Fibroblast of the conjunctiva (primary cell): ENCODE results near the gene LILRA2.
"Not testable (repeated sequence)": the region's sequence is repeated elsewhere in the genome, so short reads cannot be mapped to it uniquely, and the experiment has no call there.

Source experiments
- DNase-seq: peaks from one replicate; pipeline ENCODE4 v3.0.0-alpha.2; 2010; ENCODE audit warnings: low read depth

LILRA2 gene

DNA sequence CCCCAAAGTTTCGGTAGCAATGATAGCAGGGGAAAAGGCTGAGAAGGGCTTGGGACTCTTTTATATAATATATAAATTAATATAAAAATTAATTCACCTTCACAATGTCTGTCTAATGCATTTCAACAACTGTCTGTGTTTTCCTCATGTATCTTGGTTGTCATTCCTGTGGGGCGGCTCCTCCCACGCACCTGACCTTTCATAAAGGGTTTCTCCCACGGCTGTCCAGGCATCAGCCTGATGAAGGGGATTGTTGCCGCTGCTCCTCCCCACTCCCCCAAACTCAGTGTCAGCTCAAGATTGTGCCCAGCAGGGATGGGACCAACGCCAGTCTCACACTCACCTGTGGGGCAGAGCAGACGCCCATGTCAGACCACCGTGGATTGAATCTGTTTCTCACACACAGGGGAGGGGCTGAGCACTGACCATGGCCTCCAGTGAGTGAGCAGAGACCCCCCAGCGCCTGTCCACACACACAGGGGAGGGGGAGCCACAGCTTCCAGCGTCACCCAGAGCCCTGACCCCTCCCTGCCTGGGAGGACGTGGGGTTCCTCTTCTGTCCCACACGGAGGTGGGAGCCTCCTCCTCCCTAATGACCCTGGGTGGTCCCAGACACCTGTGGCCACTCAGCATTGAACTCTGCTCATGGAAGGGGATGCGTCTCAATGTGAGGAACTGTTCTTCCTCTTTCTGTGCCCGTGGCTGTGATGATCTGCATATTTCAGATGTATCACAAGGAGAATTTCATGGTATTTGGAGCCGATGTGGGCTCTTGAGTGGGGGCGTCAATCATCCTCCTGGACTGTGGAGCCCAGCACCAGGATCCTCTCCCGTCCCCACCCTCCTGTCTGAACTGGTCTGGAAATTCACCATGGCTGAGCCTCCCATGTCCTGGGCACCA, 1.6 kb upstream of the LILRA2 start:
- not testable (repeated sequence) for DNase-seq

DNA sequence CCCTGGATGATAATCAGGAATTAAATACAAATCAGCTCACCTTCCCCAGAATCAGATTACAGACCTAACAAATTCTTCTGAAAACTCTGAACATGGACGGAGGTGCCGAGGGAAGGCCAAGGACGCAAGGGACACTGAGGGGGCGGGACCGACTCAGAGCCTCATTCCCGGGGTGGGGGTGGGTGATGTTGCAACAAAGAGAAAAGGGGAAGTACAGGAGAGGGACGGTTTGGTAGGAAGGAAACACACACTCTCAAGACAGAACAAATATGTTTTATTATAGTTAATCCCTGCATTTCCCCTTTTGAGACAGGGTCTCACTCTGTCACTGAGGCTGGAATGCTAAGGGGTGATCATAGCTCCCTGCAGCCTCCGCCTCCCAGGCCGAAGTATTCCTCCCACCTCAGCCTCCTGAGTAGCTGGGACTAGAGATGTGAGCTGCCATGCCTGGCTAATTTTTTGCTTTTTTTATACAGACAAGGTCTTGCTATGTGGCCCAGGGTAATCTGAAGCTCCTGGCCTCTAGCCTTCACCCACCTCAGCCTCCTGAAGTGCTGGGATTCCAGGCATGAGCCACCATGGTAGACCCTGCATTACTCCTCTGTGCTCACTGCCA, 786 bp upstream of the LILRA2 start:
- DNase-seq, result no peak

DNA sequence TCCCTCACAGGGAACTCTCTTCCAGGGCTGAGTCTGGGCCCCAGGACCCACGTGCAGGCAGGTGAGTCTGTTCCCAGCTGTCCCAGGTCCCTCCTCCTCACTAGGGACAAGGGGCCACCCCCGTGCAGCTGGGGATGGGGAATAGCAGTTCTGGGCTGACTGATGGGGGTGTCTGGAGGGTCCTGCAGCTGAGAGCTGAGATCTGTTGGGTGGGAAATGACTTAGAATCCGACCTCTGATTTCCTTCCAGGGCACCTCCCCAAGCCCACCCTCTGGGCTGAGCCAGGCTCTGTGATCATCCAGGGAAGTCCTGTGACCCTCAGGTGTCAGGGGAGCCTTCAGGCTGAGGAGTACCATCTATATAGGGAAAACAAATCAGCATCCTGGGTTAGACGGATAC, 461 bp downstream of the LILRA2 start:
- DNase-seq, result no peak

DNA sequence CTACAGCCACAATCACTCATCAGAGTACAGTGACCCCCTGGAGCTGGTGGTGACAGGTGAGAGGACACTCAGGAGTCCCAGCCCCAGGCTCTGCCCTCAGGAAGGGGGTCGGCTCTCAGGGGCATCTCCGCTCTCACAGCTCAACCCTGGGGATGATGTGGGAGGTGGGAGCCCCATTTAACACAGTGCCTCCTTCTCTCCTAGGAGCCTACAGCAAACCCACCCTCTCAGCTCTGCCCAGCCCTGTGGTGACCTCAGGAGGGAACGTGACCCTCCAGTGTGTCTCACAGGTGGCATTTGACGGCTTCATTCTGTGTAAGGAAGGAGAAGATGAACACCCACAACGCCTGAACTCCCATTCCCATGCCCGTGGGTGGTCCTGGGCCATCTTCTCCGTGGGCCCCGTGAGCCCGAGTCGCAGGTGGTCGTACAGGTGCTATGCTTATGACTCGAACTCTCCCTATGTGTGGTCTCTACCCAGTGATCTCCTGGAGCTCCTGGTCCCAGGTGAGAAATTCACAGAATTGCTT, 1.0 kb downstream of the LILRA2 start:
- no peak for DNase-seq

DNA sequence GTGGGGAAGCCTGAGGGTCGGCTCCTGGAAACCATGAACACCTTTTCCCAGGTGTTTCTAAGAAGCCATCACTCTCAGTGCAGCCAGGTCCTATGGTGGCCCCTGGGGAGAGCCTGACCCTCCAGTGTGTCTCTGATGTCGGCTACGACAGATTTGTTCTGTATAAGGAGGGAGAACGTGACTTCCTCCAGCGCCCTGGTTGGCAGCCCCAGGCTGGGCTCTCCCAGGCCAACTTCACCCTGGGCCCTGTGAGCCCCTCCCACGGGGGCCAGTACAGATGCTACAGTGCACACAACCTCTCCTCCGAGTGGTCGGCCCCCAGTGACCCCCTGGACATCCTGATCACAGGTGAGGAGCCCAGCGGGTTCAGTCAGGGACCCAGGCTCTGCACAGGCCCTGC, 1.6 kb downstream of the LILRA2 start:
- DNase-seq, result not testable (repeated sequence)

DNA sequence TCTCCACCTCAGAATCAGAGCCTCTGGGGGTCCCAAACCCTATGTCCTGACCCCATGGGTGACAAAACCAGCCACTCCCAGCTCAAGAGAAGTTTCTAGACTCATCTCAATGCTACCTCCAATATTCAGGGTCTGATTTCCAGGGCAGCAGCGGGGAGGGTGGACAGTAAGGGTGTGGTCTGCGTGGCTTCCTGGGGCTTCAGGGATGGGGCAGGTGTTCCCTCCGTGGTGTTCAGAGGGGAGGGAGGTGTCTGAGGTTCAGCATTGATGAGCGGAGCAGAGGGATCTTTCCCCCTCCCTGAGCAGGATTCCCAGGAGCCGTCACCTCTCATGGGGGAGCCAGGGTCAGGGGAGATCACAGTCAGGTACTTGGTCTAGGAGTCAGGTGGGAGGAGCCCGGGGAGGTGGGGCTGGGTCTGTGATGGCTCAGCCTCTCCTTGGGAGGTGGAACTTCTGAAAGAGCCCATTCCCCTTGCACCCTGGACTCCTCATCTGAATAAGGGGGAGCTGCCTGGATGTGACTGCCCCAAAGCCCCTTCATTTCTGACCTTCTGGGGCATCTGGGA, 2.9 kb downstream of the LILRA2 start:
- no peak for DNase-seq

DNA sequence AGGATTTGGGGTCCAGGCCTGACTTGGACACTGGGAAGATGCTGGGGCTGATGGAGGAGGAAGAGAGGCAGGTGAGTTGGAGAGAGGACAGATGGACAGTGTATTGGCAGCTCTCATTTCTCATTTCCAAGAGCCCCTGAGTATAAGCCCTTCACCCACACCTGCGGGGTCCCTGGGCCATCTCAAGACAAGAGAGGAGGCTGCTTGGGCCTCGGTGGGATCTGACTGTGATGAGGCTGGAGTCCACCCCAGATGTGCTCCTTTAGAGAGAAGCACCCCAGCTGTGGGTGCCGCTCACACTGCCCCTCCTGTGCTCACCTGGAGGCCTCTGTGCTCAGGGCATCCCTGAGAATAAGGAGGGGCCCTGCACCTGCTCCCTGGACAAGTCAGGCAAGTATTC, 3.7 kb downstream of the LILRA2 start:
- no peak for DNase-seq

DNA sequence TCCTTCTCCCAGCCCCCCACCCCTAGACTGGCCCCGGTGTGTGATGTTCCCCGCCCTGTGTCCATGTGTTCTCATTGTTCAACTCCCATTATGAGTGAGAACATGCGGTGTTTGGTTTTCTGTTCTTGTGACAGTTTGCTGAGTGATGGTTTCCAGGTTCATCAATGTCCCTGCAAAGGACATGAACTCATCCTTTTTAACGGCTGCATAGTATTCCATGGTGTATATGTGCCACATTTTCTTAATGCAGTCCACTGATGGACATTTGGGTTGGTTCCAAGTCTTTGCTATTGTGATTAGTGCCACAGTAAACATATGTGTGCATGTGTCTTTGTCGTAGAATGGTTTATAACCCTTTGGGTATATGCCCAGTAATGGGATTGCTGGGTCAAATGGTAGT, 4.7 kb downstream of the LILRA2 start:
- DNase-seq, result not testable (repeated sequence)

DNA sequence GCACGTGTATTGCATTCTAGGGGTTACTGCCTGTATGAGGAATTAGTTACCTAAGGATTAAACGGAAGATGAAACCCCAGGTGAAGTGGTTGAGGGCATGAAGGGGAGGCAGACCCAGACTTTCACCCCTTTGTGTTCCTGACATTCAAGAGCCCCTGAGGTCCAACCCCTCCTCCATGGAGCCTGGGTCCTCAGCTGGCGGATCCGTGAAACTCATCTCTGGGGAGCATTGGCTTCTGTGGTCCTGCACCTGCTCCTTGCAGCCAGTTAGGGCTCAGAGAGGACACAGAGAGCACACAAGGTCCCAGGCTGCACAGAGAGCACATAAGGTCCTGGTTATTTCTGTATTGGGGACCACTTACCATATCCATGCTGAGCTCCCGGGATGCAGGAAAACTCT, 12.8 kb downstream of the LILRA2 start:
- no peak for DNase-seq

DNA sequence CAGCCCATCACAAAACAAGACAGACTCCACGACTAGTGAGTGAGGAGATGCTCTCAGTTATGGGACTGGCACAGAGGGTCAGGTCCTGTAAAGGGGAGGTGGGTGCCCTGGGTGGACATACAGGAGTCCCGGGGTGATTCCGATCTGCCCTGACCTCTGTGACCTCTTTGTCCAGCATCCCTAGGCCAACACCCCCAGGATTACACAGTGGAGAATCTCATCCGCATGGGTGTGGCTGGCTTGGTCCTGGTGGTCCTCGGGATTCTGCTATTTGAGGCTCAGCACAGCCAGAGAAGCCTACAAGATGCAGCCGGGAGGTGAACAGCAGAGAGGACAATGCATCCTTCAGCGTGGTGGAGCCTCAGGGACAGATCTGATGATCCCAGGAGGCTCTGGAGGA, 13.4 kb downstream of the LILRA2 start:
- DNase-seq, result no peak

DNA sequence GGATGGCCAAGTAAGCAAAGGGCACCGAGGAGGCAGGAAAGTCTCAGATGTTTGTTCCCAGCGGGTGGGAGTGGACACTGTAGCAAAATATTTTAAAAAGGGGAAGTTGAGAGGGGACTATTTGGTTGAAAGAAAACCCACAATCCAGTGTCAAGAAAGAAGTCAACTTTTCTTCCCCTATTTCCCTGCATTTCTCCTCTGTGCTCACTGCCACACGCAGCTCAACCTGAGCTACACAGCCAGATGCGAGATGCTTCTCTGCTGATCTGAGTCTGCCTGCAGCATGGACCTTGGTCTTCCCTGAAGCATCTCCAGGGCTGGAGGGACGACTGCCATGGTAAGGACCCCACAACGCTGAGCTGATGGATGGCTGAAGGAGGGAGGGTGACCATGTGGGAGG, 19.9 kb downstream of the LILRA2 start, which contains the start of gene LILRA1:
TSS of gene LILRA1 (plus strand) at position 188 of the 400 bp plus-strand sequence. CDS start 613 bp downstream, outside the sequence.
- not testable (repeated sequence) for DNase-seq

DNA sequence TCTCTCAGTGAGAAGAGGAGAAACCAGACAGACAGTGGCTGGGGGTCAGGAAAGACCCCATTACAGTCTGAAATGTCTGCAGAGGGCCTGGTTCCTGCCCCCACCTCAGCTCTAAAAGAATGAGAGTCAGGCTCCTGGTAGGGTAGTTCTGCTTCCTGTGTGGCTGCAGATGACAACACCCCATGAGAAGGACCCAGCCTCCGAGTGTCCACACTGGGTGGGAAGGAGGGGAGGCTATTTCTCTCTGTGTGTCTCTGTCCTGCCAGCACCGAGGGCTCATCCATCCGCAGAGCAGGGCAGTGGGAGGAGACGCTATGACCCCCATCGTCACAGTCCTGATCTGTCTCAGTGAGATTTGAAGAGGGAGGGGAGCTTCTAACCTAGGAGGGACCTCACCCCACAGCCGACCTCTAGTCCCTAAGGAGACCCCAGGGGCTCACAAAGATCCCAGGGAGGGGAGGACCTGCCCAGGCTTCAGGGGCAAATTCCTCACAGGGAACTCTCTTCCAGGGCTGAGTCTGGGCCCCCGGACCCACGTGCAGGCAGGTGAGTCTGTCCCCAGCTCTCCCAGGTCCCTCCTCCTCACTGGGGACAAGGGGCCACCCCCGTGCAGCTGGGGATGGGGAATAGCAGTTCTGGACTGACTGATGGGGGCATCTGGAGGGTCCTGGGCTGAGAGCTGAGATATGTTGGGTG, 20.5 kb downstream of the LILRA2 start:
- DNase-seq, result not testable (repeated sequence)

DNA sequence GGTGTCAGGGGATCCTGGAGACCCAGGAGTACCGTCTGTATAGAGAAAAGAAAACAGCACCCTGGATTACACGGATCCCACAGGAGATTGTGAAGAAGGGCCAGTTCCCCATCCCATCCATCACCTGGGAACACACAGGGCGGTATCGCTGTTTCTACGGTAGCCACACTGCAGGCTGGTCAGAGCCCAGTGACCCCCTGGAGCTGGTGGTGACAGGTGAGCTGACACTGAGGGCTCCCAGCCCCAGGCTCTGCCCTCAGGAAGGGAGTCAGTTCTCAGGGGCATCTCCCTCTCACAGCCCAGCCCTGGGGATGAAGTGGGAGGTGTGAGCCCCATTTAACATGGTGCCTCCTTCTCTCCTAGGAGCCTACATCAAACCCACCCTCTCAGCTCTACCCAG, 21.1 kb downstream of the LILRA2 start:
- no peak for DNase-seq

DNA sequence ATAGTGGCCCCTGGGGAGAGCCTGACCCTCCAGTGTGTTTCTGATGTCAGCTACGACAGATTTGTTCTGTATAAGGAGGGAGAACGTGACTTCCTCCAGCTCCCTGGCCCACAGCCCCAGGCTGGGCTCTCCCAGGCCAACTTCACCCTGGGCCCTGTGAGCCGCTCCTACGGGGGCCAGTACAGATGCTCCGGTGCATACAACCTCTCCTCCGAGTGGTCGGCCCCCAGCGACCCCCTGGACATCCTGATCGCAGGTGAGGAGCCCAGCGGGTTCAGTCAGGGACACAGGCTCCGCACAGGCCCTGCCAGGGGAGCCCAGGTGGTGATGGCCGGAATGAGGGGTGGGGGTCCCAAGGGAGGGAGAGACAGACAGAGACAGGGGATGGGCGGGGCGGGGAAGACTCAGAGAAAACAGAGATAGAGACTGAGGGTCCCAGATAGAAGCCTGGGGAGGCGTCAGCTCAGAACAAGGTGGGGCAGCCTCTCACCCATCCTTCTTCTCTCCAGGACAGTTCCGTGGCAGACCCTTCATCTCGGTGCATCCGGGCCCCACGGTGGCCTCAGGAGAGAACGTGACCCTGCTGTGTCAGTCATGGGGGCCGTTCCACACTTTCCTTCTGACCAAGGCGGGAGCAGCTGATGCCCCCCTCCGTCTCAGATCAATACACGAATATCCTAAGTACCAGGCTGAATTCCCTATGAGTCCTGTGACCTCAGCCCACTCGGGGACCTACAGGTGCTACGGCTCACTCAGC, 22.3 kb downstream of the LILRA2 start:
- not testable (repeated sequence) for DNase-seq

DNA sequence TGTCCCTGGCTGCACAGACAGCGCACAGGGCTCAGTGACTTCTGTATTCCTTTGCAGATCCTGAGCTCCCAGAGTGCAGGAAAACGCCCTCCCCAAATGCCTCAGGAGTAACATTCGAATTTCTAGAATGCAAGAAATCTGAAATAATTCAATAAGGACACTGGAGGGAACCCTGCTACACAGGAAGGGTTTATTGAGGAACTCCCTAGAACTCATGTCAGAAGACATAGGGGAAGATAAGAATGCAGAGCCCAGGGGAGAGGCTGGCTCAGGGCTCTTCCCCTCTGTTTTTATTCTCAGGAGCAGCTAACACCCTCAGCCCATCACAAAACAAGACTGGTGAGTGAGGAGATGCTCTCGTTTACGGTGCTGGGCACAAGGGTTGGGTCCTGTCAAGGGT, 26.6 kb downstream of the LILRA2 start:
- no peak for DNase-seq

DNA sequence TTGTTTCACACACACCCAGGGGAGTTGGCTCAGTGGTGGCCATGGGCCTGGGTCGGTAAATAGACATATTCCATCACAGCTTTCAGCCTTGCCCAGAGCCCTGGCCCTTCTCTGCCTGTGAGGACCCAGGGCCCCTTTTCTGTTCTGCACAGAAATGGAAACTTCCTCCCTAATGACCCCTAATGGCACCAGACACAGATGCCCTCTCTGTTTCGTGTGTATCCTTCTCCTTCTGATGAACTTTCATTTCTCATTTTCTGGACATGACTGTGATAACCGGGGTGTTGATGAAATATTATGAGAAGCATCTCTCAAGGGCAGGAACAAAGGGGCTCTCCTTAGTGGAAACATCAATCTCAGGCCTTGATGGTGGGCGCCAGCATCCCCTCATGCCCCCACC, 32.6 kb downstream of the LILRA2 start:
- DNase-seq, result no peak

DNA sequence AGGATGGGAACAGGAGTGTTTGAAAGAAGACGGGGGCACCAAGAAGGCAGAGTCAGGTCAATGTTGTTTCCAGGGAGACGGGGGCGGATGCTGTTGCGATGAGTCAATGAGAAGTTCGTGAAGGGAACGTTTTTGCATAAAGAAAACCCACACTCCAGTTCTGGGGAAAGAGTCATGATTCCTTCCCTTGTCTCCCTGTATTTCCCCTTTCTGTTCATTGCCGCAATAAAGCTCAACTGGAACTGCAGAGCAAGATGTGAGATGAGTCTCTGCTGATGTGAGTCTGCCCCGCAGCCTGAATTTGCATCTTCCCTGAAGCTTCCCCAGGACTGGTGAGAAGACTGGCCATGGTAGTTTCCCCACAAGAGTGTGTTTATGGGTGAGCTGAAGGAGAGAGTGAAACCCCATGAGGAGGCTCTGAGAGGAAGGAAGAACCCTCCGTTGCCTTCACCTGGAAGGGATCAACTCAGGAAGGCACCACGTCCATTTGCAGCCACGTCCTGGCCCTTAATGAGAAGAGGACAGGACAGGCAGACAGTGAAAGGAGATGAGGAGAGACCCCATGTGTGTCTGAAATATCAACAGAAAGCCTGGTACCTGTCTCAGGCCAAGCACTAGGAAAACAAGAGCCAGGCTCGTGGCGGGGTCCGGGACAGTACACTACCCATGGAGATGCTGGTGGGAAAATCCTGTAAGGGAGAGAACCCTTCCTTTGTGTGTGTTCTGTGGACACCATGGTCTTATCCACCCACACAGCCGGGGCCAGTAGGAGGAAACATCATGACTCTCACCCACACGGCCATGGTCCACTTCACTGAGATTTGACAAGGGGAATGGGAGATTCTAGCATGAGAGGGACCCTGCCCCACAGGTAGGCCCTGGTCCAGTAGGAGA, 33.5 kb downstream of the LILRA2 start:
- no peak for DNase-seq

DNA sequence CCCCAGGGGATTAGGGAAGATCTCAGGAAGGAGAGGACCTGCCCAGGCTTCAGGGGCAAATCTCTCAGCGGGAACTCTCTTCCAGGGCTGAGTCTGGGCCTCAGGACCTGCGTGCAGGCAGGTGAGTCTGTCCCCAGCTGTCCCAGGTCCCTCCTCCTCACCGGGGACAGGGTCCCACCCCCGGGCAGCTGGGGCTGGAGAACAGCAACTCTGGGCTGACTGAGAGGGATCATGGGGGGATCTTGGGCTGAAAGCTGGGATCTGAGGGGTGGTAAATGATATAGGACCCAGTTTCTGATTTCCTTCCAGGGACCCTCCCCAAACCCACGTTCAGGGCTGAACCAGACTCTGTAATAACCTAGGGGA, 34.2 kb downstream of the LILRA2 start:
- no peak for DNase-seq

DNA sequence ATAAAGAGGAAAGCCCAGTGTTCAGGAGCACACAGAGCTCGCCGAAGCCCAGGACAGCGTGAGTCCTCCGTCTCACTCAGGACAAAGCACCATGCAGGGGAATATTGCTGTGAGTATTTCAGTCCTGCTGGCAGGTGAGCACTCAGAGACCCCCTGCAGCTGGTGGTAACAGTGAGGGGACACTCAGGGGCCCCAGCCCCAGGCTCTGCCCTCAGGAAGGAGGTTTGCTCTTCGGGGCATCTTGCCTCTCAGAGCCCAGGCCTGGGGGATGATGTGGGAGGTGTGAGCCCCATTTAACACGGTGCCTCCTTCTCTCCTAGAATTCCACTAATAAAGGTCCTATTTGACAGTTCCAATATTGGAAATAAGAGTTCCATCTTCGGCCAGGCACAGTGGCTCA, 34.6 kb downstream of the LILRA2 start:
- DNase-seq, result no peak

DNA sequence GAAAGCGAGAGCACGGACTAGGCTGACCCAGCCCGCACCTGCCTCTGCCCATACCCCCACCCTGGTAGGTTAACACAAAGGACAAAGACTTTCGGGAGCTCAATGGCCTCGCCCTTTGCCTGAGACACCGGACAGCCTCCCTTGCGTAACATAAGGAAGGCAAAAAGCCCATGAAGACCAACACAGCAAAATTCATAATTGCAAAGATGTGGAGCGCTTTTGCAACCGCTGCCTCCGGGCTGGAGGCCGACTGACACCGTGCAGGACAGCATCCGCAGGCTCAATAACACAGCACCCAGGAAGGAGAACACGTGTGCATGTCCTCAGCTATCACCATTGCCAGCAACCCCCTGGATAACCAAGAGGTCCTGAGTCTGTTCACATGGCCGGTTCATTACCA, 35.2 kb downstream of the LILRA2 start:
- no peak for DNase-seq
